ENCODE measurements around the gene AP3S2.

GRCh38 chr15:89783861-89784685 is 109.7 kb downstream of the AP3S2 start:
- no peak for TF ChIP-seq CTCF (IDR thresholded peaks at IDR 0.05; ENCODE audit: low read length)
- TF ChIP-seq EZH2phosphoT487 (IDR thresholded peaks at IDR 0.05; ENCODE audit: low read length): no peak
